Ovary (tissue), 3 donors: Measurements from ENCODE around the gene DIPK1B.

Experiments
- CTCF ChIP-seq, 3 donors: fragments of 450-650 bp in 2 of 3; fragments of 200-600 bp in 1 of 3; IDR thresholded peaks; one replicate each; pipeline versions ENCODE4 v1.5.1 to v1.8.0; 2016 to 2022; ENCODE audit warnings: antibody characterized with exemption in 3 of 3, mild to moderate bottlenecking in 1 of 3
- EP300 ChIP-seq: sonication (generic); formaldehyde crosslinking; IDR thresholded peaks from one replicate; pipeline ENCODE4 v1.6.1; 2017; ENCODE audit warnings: antibody characterized with exemption
- POLR2A ChIP-seq: fragments of 450-650 bp; IDR thresholded peaks from one replicate; pipeline ENCODE4 v1.6.1; 2017; ENCODE audit warnings: antibody characterized with exemption, mild to moderate bottlenecking, moderate library complexity
- donor health status: DM: no; HTN: no; CAD: no.

GRCh38 chr9:136666372-136667213, 45.8 kb upstream of the DIPK1B start:
- TF ChIP-seq CTCF (IDR thresholded peaks at IDR 0.05) (no peak), POLR2A (no peak), EP300 (no peak)
